NCI-H187 (cell line): ENCODE results near the gene RAD51B.
"Not testable (repeated sequence)": the region's sequence is repeated elsewhere in the genome, so short reads cannot be mapped to it uniquely, and the experiment has no call there.

Experiments
- DNase-seq, 2 experiments: peaks; one replicate each; lab custom pipeline; 2025; lab: John Stamatoyannopoulos, UW

The RAD51B gene

DNA sequence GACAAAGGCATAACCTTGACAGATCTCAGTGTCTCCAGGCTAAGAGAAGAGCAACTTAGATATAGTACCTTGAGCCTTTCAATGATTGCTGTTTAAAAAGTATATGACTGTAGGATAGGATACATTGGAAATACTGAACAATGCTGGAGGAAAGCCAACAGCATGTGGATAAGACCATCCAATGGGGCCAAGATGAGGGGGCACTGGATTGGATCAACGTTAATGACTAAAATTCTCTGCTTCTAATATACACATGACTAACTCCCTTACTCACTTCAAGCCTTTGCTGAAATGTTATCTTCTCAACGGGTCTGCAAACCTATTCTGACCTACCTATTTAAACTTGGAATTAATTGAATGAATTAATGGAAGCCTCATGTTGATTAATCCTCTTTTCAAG, 354.9 kb downstream of the RAD51B start:
- DNase-seq = no peak

DNA sequence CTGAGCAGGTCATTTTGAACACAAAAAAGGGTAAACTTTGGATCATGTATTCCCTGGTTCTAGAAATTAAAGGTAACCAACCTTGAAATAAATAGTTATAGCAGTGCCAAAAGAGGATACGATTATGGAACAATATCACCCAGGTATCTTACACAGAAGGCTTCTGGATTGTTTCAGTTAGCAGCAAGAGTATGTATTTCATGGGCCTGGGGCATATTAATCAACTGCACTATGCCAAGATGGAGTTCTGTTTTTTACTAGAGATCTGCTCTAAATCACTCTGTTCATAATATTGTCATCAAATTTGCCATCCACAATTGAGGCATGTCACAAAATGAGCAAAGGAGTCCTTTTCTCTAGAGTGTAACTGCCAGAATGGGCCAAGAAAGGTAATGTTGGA, 357.1 kb downstream of the RAD51B start:
- DNase-seq = no peak

- no peak for DNase-seq
These were observed 358.1 kb downstream of the RAD51B start for GRCh38 chr14:68177728-68178127.

DNA sequence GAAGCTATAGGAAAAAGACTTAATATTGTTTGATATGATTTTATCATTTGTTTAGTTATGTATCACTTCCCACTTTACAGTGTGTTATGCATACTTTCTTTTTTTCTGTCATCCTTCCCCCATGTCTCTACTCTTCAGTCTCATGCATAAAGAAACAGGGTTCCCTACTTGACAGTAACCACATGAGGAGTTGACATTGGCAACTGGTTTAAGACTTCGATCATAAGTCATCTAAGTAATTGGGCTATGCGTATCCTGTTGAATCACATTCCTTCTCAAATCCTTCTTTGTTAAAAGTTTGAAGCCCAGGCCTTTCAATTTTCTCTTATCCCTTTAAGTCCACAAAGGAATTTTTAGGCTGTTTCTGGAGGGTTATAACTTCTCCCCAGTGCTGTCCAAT, 358.7 kb downstream of the RAD51B start:
- no peak for DNase-seq

DNA sequence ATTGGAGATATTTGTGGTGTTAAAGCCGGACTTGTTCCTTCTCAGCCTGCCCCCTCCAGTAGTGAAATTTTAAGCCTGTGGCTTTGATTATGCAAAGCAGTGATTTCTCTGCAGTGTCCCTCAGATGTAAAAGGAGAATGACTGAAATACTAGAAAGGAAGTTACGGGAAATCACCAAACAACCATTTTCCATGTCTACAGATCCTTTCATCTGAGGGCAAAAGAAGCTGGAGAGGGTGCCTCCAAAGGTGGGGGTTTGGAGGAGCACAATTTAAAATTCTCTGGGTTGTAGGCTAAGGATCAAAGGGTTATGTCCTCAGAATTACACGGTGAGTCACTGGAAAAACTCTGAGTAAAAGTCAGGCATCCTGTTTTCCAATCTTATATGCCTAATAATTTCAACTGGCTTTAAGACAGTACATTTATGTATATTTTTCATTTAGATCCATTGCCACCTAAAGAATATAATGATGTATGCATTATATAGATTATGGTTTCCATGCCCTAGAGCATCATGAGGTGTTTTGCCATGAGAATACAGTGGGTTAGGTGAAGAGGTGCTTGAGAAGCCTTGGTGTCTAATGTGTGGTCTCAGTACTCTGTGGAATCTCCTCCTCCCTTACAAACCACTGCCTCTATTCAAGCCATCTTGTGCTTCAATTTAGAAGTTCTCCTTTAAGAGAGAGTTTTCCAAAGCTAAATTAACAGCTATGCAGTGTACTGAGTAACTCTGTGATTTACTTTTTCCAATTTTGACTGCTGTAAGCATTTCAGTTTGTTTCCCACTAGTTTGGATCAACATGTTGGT, 362.1 kb downstream of the RAD51B start:
- DNase-seq = no peak

GRCh38 chr14:68182492-68182891, 362.9 kb downstream of the RAD51B start:
- no peak for DNase-seq

- not testable (repeated sequence) for DNase-seq
These were observed 367.1 kb downstream of the RAD51B start for GRCh38 chr14:68186500-68187276.

DNA sequence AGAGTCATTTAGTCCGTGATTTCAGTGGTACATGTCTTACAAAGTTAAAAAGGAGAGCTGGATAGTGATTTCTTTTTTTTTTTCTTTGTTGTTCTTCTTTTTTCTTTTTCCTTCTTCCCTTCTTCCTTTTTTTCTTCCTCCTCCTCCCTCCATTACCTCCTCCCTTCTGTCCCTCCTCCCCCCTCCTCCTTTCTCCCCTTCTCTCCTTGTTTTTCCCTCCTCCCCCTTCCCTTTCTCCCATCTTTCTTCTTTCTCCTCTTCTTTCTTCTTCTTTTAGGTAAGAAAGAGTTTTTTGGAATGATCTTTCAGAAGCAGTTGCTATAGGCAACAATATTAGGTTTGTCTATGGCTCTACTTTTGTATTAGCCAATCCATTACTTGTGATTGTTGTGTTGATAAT, 368.6 kb downstream of the RAD51B start:
- DNase-seq = no peak

DNA sequence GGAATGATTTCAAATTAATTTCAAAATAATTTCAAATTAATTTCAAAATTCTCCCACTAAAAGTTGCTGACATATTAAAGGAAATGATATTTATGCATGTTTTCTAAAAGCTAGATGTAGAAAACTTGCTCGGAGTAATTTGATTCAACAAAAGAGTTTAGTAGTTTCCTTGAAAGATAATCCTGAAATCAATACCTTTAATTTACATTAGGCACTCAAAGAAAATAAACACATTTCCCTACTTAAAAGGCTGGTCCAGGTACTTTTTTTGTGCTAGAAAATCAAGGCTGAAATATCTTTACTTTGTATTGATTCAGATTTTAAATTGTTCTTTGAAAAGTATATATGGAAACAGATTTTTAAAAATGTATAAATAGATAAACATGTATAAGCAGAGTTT, 370.5 kb downstream of the RAD51B start:
- no peak for DNase-seq

GRCh38 chr14:68191567-68192321, 372.2 kb downstream of the RAD51B start:
- peak in 1 of 2 experiments; percentile 55 for DNase-seq

GRCh38 chr14:68192935-68193334, 373.4 kb downstream of the RAD51B start:
- DNase-seq = no peak

DNA sequence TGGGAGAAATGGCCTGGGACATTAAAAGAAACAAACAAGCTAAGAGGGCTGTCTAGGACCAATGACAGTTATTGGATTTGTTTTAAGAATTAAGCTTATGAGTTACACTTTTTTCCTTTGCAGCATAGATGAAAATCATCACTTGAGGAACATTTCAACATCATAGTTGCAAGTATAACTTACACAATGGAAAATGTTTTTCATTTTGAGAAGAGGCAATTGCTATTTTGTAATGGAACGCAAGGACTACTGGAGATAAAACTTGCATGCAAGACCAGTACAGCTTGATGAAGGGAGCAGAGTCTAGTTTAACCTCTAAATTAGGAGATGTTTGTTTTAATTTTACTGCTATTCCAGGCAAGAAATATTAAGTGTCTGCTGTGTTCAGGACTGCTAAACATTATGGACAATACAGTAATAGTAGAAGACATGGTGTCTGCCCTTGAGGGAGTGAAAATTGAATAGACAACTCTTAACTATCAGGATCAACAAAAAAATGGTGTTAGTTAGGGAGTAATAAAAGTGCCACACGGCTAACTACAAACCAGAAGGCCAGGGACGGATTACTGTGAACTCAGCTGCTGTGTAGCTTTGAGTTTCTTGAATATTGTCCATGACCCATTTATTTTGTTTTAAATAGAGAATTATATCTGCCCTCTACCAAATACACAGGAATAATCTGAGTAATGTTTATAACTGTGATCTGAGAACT, 374.5 kb downstream of the RAD51B start:
- DNase-seq = no peak

- no peak for DNase-seq
These were observed 375.5 kb downstream of the RAD51B start for GRCh38 chr14:68195126-68195525.

GRCh38 chr14:68198713-68199495, 379.3 kb downstream of the RAD51B start:
- DNase-seq = no peak

- no peak for DNase-seq
These were observed 380.1 kb downstream of the RAD51B start for GRCh38 chr14:68199554-68200151.

- DNase-seq = no peak
These were observed 384.3 kb downstream of the RAD51B start for GRCh38 chr14:68203871-68204270.

- DNase-seq = no peak
These were observed 388.6 kb downstream of the RAD51B start for GRCh38 chr14:68208218-68208617.

DNA sequence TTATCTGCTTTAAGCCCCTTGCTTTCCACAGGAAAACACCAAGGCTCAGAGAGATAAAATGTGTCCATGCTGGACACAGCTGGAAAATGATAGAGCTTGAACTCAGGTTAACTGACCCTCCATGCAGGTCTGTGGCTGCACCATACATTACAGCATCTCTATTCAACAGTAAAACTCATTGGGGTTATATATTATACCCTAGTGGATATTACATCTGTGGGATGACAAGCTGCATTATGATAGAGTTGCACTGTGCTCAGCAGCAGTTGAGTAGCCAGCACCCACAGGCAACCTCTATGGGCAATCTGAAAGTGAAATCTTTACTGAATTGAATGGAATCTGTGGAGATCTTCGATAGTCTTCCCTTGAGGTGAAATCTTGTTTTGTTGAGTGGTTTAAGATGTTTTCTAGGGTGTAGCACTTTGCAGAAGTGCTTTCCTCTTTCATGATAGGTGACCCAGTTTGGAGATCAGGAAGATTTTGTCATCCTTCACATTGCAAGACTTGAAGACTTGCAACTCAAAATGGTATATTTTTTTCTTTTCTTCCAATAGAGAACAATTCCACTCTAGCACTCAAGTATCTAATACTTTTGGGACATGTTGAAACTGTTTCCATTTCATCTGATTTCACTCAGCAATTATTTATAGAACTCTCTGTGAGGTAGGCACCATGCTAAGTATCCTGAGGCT, 389.2 kb downstream of the RAD51B start:
- no peak for DNase-seq

- no peak for DNase-seq
These were observed 391.2 kb downstream of the RAD51B start for GRCh38 chr14:68210729-68211299.

DNA sequence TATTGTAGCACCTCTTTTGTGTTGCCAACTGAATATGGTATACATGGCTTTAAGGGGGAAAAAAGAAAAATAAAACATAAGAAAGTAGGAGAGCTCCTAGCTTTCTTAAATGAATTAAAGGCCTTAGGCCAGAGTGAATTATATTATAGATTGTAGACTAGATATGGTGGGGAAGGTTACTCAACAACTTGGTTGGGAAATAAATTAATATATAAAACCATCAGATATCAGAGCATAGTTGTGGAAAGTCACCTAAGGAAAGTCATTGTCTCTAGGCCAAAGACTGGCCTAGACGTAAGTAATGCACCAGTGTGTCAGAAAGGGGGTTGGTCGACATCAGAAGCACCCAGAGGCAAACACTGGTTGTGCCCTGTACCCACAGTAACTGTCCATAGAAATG, 391.8 kb downstream of the RAD51B start:
- DNase-seq = no peak
